H9 (cell line): ENCODE results near the gene YPEL5. TPM values are rescaled to one million over a fixed set of nuclear protein-coding genes. Genes with fewer than 3 reads are reported as not detected.

Experiments used
- DNase-seq: peaks from one replicate; pipeline ENCODE4 v3.0.0-alpha.2; 2017
- H2AFZ ChIP-seq: one replicate; pipeline ENCODE4 v1.6.1; 2013; ENCODE audit warnings: mild to moderate bottlenecking, low read length, control low read depth, moderate library complexity
- H2AK5ac ChIP-seq: 2 replicates; pipeline ENCODE4 v1.6.1; 2013; ENCODE audit warnings: low read length, control low read depth, mixed read lengths; ENCODE audit not compliant: insufficient read length
- H2BK120ac ChIP-seq: one replicate; pipeline ENCODE4 v1.6.1; 2013; ENCODE audit warnings: low read depth, mild to moderate bottlenecking, low read length, control low read depth, inconsistent platforms; ENCODE audit not compliant: poor library complexity, severe bottlenecking
- H2BK12ac ChIP-seq: 2 replicates; pipeline ENCODE4 v1.6.1; 2013; ENCODE audit warnings: low read length, control low read depth, mixed read lengths, low read depth; ENCODE audit not compliant: insufficient read length
- H2BK15ac ChIP-seq: 2 replicates; pipeline ENCODE4 v1.6.1; 2013; ENCODE audit warnings: low read depth, low read length, control low read depth
- H2BK20ac ChIP-seq: one replicate; pipeline ENCODE4 v1.6.1; 2013; ENCODE audit warnings: low read depth, mild to moderate bottlenecking, low read length, control low read depth, inconsistent platforms; ENCODE audit not compliant: poor library complexity, severe bottlenecking
- H2BK5ac ChIP-seq: 2 replicates; pipeline ENCODE4 v1.6.1; 2013; ENCODE audit warnings: low read length, control low read depth, mixed read lengths; ENCODE audit not compliant: insufficient read length
- H3K14ac ChIP-seq: 2 replicates; pipeline ENCODE4 v1.6.1; 2013; ENCODE audit warnings: low read length, control low read depth; ENCODE audit not compliant: insufficient read depth
- H3K18ac ChIP-seq: 2 replicates; pipeline ENCODE4 v1.6.1; 2013; ENCODE audit warnings: low read depth, mild to moderate bottlenecking, mixed read lengths, low read length, control low read depth; ENCODE audit not compliant: insufficient read length
- H3K23ac ChIP-seq: 2 replicates; pipeline ENCODE4 v1.6.1; 2013; ENCODE audit warnings: low read length, control low read depth, mixed read lengths, low read depth; ENCODE audit not compliant: insufficient read length
- H3K23me2 ChIP-seq: 2 replicates; pipeline ENCODE4 v1.6.1; 2013; ENCODE audit warnings: low read depth, mild to moderate bottlenecking, mixed read lengths, low read length, control low read depth; ENCODE audit not compliant: insufficient read length, poor library complexity, severe bottlenecking
- H3K27ac ChIP-seq: 2 replicates; pipeline ENCODE4 v1.5.1; 2013; ENCODE audit warnings: low read length, control low read depth, mixed read lengths, low read depth; ENCODE audit not compliant: insufficient read length
- H3K27me3 ChIP-seq: 2 replicates; pipeline ENCODE4 v1.6.1; 2013; ENCODE audit warnings: low read length, control low read depth, inconsistent platforms; ENCODE audit not compliant: insufficient read depth
- H3K4ac ChIP-seq: 2 replicates; pipeline ENCODE4 v1.6.1; 2013; ENCODE audit warnings: low read depth, mild to moderate bottlenecking, control low read depth, inconsistent platforms, low read length, moderate library complexity
- H3K4me1 ChIP-seq: 2 replicates; pipeline ENCODE4 v1.6.1; 2013; ENCODE audit warnings: low read length, control low read depth, inconsistent platforms; ENCODE audit not compliant: insufficient read depth
- H3K4me2 ChIP-seq: 2 replicates; pipeline ENCODE4 v1.6.1; 2013; ENCODE audit warnings: low read length, control low read depth, mixed read lengths; ENCODE audit not compliant: insufficient read length, insufficient read depth
- H3K56ac ChIP-seq: 2 replicates; pipeline ENCODE4 v1.6.1; 2013; ENCODE audit warnings: low read depth, mild to moderate bottlenecking, mixed read lengths, low read length, control low read depth; ENCODE audit not compliant: insufficient read length
- H3K79me1 ChIP-seq: 2 replicates; pipeline ENCODE4 v1.6.1; 2013; ENCODE audit warnings: low read depth, mild to moderate bottlenecking, moderate library complexity, low read length, control low read depth, inconsistent platforms; ENCODE audit not compliant: insufficient read depth, poor library complexity, severe bottlenecking
- H3K79me2 ChIP-seq: 2 replicates; pipeline ENCODE4 v1.6.1; 2013; ENCODE audit warnings: low read length, control low read depth, inconsistent platforms; ENCODE audit not compliant: insufficient read depth
- H3K9ac ChIP-seq: 2 replicates; pipeline ENCODE4 v1.6.1; 2013; ENCODE audit warnings: low read length, control low read depth, mixed read lengths; ENCODE audit not compliant: insufficient read length; ENCODE audit errors: extremely low read depth
- H3K9me3 ChIP-seq: one replicate; pipeline ENCODE4 v1.6.1; 2013; ENCODE audit warnings: low read depth, low read length, inconsistent platforms; ENCODE audit not compliant: control insufficient read depth
- H3T11ph ChIP-seq: one replicate; pipeline ENCODE4 v1.6.1; 2013; ENCODE audit warnings: mild to moderate bottlenecking, low read length, control low read depth, inconsistent platforms
- H4K20me1 ChIP-seq: one replicate; pipeline ENCODE4 v1.6.1; 2013; ENCODE audit not compliant: control insufficient read depth, insufficient read length, insufficient read depth
- H4K5ac ChIP-seq: 2 replicates; pipeline ENCODE4 v1.6.1; 2013; ENCODE audit warnings: low read depth, mild to moderate bottlenecking, mixed read lengths, low read length, control low read depth; ENCODE audit not compliant: insufficient read length
- H4K8ac ChIP-seq: replicated peaks from 2 replicates; pipeline ENCODE4 v1.6.1; 2013; ENCODE audit warnings: low read length, control low read depth, mixed read lengths, low read depth; ENCODE audit not compliant: insufficient read length
- H4K91ac ChIP-seq: 2 replicates; pipeline ENCODE4 v1.6.1; 2013; ENCODE audit warnings: low read depth, mild to moderate bottlenecking, moderate library complexity, mixed read lengths, low read length, control low read depth; ENCODE audit not compliant: insufficient read length
- H3K27ac Mint-ChIP-seq, 3 experiments: 2 replicates in 2 of 3; 3 replicates in 1 of 3; pipeline ENCODE4 v1.8.0; 2020 to 2021; ENCODE audit warnings: mixed read lengths in 3 of 3, mild to moderate bottlenecking in 1 of 3, moderate library complexity in 1 of 3
- H3K27me3 Mint-ChIP-seq: 2 replicates; pipeline ENCODE4 v1.8.0; 2021; ENCODE audit warnings: low read depth, mild to moderate bottlenecking, moderate library complexity, mixed read lengths
- H3K36me3 Mint-ChIP-seq, 3 experiments: 2 replicates in 2 of 3; 3 replicates in 1 of 3; pipeline ENCODE4 v1.8.0; 2020 to 2021; ENCODE audit warnings: low read depth in 3 of 3, mixed read lengths in 3 of 3; ENCODE audit not compliant: insufficient read depth in 1 of 3
- H3K4me1 Mint-ChIP-seq, 2 experiments: 2 replicates each; pipeline ENCODE4 v1.8.0; 2020; ENCODE audit warnings: mixed read lengths in 2 of 2
- H3K4me3 Mint-ChIP-seq, 2 experiments: 2 replicates in 1 of 2; 3 replicates in 1 of 2; pipeline ENCODE4 v1.8.0; 2020 to 2021; ENCODE audit warnings: mild to moderate bottlenecking in 2 of 2, mixed read lengths in 2 of 2, moderate library complexity in 1 of 2
- H3K9me3 Mint-ChIP-seq, 2 experiments: 2 replicates in 1 of 2; 3 replicates in 1 of 2; pipeline ENCODE4 v1.8.0; 2020; ENCODE audit warnings: mild to moderate bottlenecking in 2 of 2, mixed read lengths in 2 of 2, moderate library complexity in 1 of 2
- WGBS: extraction: QIAGEN DNeasy Blood & Tissue Kit; methylation state at CpG from one replicate; pipeline ENCODE4 v1.1.7; 2013; ENCODE audit warnings: missing lambda C conversion rate, low lambda C conversion rate, mixed read lengths; ENCODE audit not compliant: insufficient read length; ENCODE audit errors: extremely low coverage; 5-methylcytosine and 5-hydroxymethylcytosine counted together
- total RNA-seq: library from RNA; stranded (reverse); gene quantifications from 2 replicates; pipeline ENCODE4 v1.2.1, GENCODE V29; 2021
- TF ChIP-seq, protein P1 (sequence below): fragments of 200-600 bp; sonication (generic); conservative IDR thresholded peaks from 3 replicates; pipeline ENCODE4 v1.8.0; 2021; ENCODE audit warnings: antibody characterized with exemption, mild to moderate bottlenecking

YPEL5 gene
- total RNA-seq, 1 experiment from 2014 or later: 28.5 TPM

DNA sequence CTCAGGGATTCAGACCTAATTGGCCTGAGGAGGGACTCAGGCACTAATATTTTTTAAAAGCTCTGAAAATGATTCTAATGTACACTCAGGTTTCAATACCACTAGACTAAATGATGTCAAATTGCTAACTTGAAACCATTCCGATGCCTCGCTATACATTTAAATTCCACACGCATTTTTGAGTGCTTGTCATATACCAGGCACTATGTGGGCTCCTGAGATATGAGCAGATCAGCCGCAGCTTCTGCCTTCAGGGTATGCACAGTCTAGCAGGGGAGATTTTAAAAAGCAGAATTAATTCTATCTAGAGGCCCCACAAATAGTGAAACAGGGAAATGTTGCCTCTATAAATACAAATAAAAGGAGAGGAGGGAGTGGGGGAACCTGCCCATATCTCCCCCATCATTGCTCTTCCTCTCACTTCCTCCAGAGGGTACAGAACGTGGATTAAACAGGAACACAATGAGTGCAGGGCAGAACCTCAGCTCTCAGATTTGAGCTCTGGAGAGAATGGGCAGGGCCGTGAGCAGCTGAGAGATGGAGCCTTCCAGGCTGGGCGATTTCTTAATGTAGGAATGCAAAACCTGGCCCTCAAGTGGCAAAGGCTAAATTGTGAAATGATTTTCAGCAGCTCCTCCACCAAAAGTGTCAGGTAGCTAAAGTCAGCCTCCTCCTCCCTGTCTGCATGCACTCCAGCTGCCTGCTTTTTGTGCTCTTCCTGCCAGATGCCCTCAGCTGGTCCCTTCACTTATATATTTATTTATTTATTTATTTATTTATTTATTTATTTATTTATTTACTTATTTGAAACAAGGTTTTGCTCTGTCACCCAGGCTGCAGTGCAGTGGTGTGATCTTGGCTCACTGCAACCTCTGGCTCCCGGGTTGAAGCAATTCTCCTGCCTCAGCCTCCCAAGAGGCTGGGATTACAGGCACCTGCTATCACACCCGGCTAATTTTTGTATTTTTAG, 59.9 kb downstream of the YPEL5 start:
- H3K56ac ChIP-seq: no peak overlapping the region
- no peak overlapping the region for H2BK20ac ChIP-seq
- no peak overlapping the region for H4K8ac ChIP-seq
- H3T11ph ChIP-seq: no peak overlapping the region
- H3K9me3 ChIP-seq: no peaks in the 10 kb centered on the region
- no peak overlapping the region for H3K27ac ChIP-seq
- H4K20me1 ChIP-seq: no peaks in the 10 kb centered on the region
- no peak overlapping the region for H2BK15ac ChIP-seq
- no CpG with 5 or more reads among the region's 9 CpGs for WGBS
- H3K79me2 ChIP-seq: no peaks in the 10 kb centered on the region
- no peaks in the 10 kb centered on the region for H3K79me1 ChIP-seq
- no peaks in the 10 kb centered on the region for H3K23me2 ChIP-seq
- no peak overlapping the region for H3K23ac ChIP-seq
- H3K27ac Mint-ChIP-seq: no peak overlapping the region; a peak in 1 of 7 replicates
- no peaks in the 10 kb centered on the region for H3K36me3 Mint-ChIP-seq
- H4K5ac ChIP-seq: no peak overlapping the region
- TF ChIP-seq, protein P1, sequence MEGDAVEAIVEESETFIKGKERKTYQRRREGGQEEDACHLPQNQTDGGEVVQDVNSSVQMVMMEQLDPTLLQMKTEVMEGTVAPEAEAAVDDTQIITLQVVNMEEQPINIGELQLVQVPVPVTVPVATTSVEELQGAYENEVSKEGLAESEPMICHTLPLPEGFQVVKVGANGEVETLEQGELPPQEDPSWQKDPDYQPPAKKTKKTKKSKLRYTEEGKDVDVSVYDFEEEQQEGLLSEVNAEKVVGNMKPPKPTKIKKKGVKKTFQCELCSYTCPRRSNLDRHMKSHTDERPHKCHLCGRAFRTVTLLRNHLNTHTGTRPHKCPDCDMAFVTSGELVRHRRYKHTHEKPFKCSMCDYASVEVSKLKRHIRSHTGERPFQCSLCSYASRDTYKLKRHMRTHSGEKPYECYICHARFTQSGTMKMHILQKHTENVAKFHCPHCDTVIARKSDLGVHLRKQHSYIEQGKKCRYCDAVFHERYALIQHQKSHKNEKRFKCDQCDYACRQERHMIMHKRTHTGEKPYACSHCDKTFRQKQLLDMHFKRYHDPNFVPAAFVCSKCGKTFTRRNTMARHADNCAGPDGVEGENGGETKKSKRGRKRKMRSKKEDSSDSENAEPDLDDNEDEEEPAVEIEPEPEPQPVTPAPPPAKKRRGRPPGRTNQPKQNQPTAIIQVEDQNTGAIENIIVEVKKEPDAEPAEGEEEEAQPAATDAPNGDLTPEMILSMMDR: no peak
- H4K91ac ChIP-seq: no peak overlapping the region
- H3K4me3 Mint-ChIP-seq: no peak overlapping the region
- H3K14ac ChIP-seq: no peak overlapping the region
- H3K4ac ChIP-seq: no peak overlapping the region
- no peaks in the 10 kb centered on the region for H3K27me3 Mint-ChIP-seq
- H3K9ac ChIP-seq: no peak overlapping the region
- H3K4me2 ChIP-seq: no peak overlapping the region
- peaks cover 5 to 6% of the 10 kb centered on the region in 2 experiments for H3K4me1 Mint-ChIP-seq
- H2AFZ ChIP-seq: no peak overlapping the region
- DNase-seq: no peak
- H3K9me3 Mint-ChIP-seq: no peaks in the 10 kb centered on the region
- no peak overlapping the region for H2AK5ac ChIP-seq
- no peak overlapping the region for H2BK120ac ChIP-seq
- no peaks in the 10 kb centered on the region for H3K27me3 ChIP-seq
- H2BK5ac ChIP-seq: no peak overlapping the region
- H3K4me1 ChIP-seq: no peaks in the 10 kb centered on the region
- no peak overlapping the region for H3K18ac ChIP-seq
- H2BK12ac ChIP-seq: no peak overlapping the region
